Chondrocyte (in vitro differentiated cells): ENCODE measurements around the gene ASB4. TPM values are rescaled to one million over a fixed set of nuclear protein-coding genes. Genes with fewer than 3 reads are reported as not detected.

Source experiments
- DNase-seq: peaks from one replicate; pipeline ENCODE4 v3.0.0; 2021; ENCODE audit warnings: mixed read lengths, low spot score
- H3K27ac Mint-ChIP-seq: one replicate; pipeline ENCODE4 v1.8.0; 2021; ENCODE audit warnings: mild to moderate bottlenecking, moderate library complexity, mixed read lengths; ENCODE audit not compliant: unreplicated experiment
- H3K27me3 Mint-ChIP-seq: 2 replicates; pipeline ENCODE4 v1.8.0; 2021; ENCODE audit warnings: low read depth, mixed read lengths
- H3K36me3 Mint-ChIP-seq: 2 replicates; pipeline ENCODE4 v1.8.0; 2021; ENCODE audit warnings: low read depth, mixed read lengths
- H3K4me1 Mint-ChIP-seq: 2 replicates; pipeline ENCODE4 v1.8.0; 2021; ENCODE audit warnings: low read depth, mild to moderate bottlenecking, mixed read lengths
- H3K4me3 Mint-ChIP-seq: one replicate; pipeline ENCODE4 v1.8.0; 2021; ENCODE audit warnings: mild to moderate bottlenecking, moderate library complexity, mixed read lengths; ENCODE audit not compliant: unreplicated experiment
- H3K9me3 Mint-ChIP-seq: 2 replicates; pipeline ENCODE4 v1.8.0; 2021; ENCODE audit warnings: low read depth, mixed read lengths
- CTCF ChIP-seq: fragments of 200-600 bp; sonication (generic); IDR thresholded peaks from 2 replicates; pipeline ENCODE4 v1.5.0; 2021; ENCODE audit warnings: antibody characterized with exemption, mild to moderate bottlenecking, moderate library complexity
- total RNA-seq: library from RNA; stranded (reverse); gene quantifications from 3 replicates; pipeline ENCODE4 v1.2.1, GENCODE V29; 2021

ASB4 gene
- total RNA-seq, 1 donor from 2014 or later = not detected

GRCh38 chr7:95553939-95554338 lies 68.2 kb downstream of the ASB4 start:
- H3K4me1 Mint-ChIP-seq = peaks cover 20% of the 10 kb centered on the region
- H3K9me3 Mint-ChIP-seq = no peaks in the 10 kb centered on the region
- peaks cover 4% of the 10 kb centered on the region for H3K27me3 Mint-ChIP-seq
- DNase-seq = no peak
- no peak for TF ChIP-seq CTCF
- H3K27ac Mint-ChIP-seq = no peak overlapping the region
- no peaks in the 10 kb centered on the region for H3K36me3 Mint-ChIP-seq
- no peak overlapping the region for H3K4me3 Mint-ChIP-seq

GRCh38 chr7:95556777-95557176 lies 71.0 kb downstream of the ASB4 start:
- peaks cover 4% of the 10 kb centered on the region for H3K27me3 Mint-ChIP-seq
- H3K36me3 Mint-ChIP-seq = no peaks in the 10 kb centered on the region
- no peak for TF ChIP-seq CTCF
- H3K4me1 Mint-ChIP-seq = no peaks in the 10 kb centered on the region
- H3K4me3 Mint-ChIP-seq = no peak overlapping the region
- H3K9me3 Mint-ChIP-seq = no peaks in the 10 kb centered on the region
- DNase-seq = no peak
- H3K27ac Mint-ChIP-seq = no peak overlapping the region

- no peak overlapping the region for H3K4me3 Mint-ChIP-seq
- H3K9me3 Mint-ChIP-seq = peaks cover 5% of the 10 kb centered on the region
- no peaks in the 10 kb centered on the region for H3K36me3 Mint-ChIP-seq
- H3K4me1 Mint-ChIP-seq = no peaks in the 10 kb centered on the region
- H3K27me3 Mint-ChIP-seq = peaks cover 4% of the 10 kb centered on the region
- TF ChIP-seq CTCF = no peak
- no peak for DNase-seq
- H3K27ac Mint-ChIP-seq = no peak overlapping the region
Measured at GRCh38 chr7:95558864-95559263, 73.1 kb downstream of the ASB4 start.

GRCh38 chr7:95560674-95561073 lies 74.9 kb downstream of the ASB4 start:
- Mint-ChIP-seq H3K4me3 (no peak overlapping the region), H3K9me3 (peaks cover 5% of the 10 kb centered on the region), H3K27me3 (peaks cover 4% of the 10 kb centered on the region), H3K36me3 (no peaks in the 10 kb centered on the region), H3K27ac (no peak overlapping the region), H3K4me1 (peaks cover 3% of the 10 kb centered on the region)
- TF ChIP-seq CTCF = no peak
- DNase-seq = no peak

- Mint-ChIP-seq H3K27ac (no peak overlapping the region), H3K36me3 (peaks cover 3% of the 10 kb centered on the region), H3K9me3 (peaks cover 9% of the 10 kb centered on the region), H3K27me3 (no peaks in the 10 kb centered on the region), H3K4me1 (peaks cover 3% of the 10 kb centered on the region), H3K4me3 (no peak overlapping the region)
- no peak for TF ChIP-seq CTCF
- no peak for DNase-seq
Measured at GRCh38 chr7:95569720-95570119, 84.0 kb downstream of the ASB4 start.
